ENCODE data around the gene QPCT.
"Not testable (repeated sequence)": the region's sequence is repeated elsewhere in the genome, so short reads cannot be mapped to it uniquely, and the experiment has no call there.

The QPCT gene

GRCh38 chr2:37361994-37362698 is 17.7 kb downstream of the QPCT start:
- DNase-seq = no peak

DNA sequence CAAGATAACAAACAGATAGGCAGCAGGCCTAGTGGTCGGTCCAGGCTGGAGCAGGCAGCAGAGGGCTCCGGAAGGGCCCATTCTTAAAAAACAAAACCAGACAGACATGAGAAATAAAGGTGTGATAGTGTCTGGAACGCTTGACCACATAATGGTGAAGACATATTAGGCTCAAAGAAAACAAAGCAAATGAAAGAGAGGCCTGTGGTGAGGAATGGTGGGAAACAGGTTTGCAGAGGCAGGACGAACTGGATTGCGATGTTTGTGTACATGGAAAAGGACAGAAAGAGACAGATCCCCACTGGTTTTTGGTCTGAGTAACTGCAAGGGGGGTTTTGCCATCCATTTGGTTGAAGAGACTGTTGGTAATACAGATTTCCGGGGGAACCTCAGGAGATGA is 19.9 kb downstream of the QPCT start:
- DNase-seq = no peak

DNA sequence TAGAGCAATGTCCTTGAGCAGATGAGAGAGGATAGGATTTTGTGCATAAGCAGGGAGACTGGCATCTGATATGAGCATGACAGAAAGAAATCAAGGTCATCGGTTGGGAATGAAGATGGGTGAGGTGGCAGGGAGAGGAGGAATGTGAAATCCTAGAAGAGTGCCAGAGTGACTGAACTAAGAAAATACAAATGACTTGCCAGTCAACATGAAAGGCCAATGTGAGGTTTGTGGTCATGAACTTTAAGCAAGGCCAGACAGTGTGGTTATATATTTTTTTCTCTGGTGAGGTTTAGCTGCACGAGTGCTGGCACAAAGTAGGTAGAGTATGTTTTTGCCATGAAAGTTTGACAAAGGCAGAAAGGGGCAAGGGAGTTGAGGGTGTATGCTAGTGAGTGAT is 21.2 kb downstream of the QPCT start:
- DNase-seq = no peak

DNA sequence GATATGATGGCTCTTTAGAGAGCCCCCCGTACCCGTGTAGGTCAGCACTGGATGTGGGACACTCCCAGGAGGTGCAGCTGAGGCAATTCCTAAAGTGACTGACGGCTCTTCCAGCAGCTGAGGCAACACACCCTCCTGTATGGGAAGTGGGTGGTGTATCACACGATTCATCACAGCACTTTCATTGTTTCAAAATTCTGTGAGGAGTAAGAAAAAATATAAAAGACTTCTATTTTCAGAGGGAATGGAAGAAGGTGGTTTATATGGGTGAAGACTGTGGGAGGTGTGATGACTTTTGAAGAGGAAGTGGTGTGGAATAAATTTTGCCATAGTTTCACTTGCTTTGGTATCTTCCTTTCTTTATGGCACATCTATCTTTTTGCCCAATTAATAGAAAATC is 22.3 kb downstream of the QPCT start:
- DNase-seq = no peak

DNA sequence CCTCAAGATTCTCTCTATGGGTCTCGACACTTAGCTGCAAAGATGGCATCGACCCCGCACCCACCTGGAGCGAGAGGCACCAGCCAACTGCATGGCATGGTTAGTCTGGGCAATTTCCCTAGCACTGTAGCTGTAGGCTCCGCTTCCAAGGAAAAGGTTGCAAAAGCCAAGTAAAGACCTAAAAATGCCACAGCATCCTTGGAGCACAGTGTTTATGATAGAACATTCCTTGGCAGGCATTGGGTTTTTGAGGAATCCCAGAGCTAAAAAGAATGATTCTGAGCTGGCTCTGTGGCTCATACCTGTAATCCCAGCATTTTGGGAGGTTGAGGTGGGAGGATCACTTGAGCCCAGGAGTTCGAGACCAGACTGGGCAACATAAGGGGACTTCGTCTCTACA is 22.9 kb downstream of the QPCT start:
- DNase-seq = no peak

DNA sequence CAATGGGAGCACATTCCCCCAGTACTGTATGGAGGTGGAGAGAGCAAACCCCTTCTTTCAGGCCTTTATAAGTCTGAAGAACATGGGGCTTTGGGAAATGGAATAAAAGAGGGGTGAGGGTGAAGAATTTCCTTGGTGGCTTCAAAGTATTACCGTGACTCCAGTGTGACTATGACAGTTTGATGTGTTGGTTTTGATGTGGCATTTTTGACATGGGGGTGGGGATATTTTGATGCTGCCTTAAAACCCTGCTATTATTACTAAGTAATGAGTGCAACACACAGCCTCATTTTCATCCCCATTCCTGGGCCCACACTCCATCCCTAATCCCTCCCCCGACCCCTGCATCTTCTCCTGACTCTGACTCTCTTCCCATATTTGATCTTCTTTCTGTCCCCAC is 23.6 kb downstream of the QPCT start:
- DNase-seq = no peak

DNA sequence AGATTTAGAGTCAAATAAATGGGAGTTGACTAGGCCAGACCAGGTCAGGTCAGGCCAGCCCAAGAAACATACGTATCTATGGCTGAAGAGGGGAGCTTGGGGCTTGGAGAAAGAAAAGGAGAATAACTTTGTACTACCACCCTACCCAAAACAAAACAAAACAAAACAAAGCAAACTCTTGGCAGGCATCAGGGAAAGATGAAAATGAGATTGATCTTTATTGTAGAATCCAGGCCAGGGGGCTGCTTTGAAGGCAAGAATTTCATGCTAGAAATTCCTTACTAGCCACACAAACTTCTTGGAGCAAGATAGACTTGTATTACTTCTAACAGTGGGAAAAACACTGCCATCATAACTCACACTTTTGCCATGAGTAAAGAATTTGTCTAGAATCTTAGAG is 26.2 kb downstream of the QPCT start:
- DNase-seq = no peak

DNA sequence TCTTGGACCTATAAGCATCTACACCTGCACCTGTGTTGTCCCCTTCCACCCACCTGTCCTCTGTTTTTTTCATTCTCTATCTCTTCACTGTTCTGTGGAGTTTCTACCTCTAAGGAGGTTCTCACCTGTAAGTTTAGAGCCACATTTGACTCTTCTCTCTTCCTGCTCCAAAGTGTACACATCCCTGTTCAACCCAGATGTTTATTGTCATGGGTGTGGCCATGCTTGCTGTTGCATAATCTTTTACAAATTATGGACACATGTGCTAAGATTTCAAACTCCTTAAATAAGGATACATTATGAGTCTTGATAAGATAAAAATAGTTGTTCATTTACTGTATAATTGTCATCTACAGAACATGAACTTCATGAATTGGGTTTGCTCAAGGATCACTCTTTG is 27.6 kb downstream of the QPCT start:
- no peak for DNase-seq

DNA sequence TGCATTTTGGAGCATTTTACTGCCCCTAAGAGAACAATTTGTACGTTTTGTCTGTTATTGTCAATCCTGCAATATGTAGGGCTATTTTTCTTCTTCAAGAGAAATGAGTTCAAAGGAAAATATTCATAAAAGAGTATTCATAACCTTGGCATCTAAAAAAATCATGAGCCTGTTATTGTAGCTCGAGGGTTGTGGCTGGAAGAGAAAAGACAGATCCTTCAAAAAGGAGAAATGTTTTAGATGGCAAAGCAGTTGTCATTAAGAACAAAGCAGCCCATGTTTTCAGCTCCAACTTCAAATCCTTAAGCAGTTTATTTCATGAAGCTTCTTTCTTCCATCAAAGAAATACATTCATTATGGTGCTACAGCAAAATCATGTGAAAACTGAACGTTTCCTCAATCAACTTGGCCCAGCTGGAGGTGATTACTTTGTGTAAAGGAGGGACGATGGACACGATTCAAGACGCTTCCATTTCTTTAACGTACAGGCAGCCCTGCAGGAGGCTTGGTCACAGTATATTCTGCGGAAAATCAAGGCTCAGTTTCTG is 31.4 kb downstream of the QPCT start:
- DNase-seq = no peak

DNA sequence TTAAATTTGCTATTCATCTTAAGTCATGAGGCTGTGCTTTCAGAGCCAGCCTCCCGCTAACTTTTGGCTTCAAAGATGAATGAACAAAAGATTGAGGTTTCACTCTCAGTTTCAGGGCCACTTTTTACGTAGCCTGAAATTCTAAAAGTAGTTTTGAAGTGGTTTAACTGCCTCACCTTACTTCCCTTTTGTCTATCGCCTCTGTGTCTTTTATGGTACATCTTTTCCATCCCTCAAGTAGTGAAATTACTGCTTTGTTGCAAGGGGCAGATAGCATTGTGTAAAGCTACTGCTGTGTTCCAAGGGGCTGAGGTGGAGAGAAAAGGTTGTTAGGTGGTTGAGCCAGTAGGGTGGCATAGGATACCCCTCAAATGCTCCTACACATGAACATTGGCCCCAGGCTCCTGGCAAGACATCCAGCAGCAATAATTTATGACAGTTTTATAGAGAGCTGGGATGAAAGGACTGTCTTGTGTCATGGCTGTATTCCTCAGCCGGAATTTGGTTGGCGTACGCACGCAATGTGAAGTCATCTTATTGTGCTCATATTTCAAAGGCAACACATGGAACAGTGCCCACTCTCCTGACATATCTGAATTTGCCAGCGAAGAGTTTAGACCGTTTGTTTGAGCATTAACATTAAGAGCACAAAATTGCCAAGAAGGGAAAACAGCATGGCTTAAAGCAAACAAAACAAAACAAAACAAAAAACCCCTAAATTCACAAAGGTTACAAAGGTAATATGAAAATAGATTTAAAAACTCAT is 32.2 kb downstream of the QPCT start:
- DNase-seq = peak; percentile 50

GRCh38 chr2:37377187-37377532 is 32.7 kb downstream of the QPCT start:
- peak; percentile 45 for DNase-seq

DNA sequence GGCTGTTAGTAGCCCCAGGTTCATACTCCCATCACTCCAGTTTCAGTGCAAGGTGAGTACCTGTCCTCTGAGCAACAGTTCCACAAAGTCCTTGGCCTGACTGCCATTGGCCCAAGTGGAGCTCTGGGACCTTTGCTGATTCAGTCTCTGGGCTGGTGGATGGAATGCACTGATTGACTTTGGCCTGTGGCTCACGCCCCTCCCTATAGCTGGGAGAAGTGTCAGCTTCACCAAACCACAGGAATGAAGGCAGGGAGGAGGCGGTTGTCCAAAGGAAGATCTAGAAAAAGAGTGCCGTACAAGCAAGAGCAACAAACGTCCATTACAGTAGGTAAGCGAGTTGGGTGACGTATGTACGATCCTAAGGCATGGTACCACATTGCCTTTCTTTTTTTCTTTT is 34.0 kb downstream of the QPCT start:
- DNase-seq = no peak

DNA sequence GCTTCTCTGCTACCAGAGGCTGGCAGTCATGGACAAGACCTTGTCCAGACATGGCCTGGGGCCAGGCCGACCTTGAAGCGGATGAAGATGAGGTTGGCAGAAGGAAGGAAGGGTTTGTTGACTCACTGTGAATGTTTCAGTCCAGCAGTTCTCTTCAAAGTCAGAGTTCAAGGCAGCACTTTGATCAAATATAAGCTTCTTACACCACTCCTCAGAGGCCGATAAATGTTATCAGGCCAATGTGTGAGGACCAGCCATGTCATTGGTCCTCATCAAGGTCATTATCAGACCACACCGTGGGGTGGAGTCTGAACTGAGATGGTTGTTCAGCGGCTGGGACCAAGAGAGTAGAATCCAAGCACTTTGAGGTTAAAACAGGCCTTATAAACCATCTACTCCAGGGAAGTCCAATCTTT is 35.5 kb downstream of the QPCT start:
- no peak for DNase-seq

DNA sequence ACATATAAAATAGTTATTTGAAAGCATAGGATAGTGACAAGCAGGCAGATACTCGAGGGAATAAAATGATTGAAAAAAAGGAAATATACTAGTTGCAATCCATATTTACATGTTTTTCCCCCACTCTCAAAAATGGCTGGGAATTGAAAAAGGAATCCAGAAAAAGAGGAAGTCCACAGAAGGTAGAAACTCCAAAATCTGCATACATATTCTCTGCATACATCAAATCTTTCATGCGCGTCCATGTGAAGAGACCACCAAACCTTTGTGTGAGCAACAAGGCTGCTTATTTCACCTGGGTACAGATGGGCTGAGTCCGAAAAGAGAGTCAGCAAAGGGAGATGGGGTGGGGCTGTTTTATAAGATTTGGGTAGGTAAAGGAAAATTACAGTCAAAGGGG is 36.4 kb downstream of the QPCT start:
- not testable (repeated sequence) for DNase-seq

GRCh38 chr2:37384261-37384660 is 39.8 kb downstream of the QPCT start:
- DNase-seq = not testable (repeated sequence)

GRCh38 chr2:37387148-37387835 is 42.9 kb downstream of the QPCT start:
- DNase-seq = no peak

DNA sequence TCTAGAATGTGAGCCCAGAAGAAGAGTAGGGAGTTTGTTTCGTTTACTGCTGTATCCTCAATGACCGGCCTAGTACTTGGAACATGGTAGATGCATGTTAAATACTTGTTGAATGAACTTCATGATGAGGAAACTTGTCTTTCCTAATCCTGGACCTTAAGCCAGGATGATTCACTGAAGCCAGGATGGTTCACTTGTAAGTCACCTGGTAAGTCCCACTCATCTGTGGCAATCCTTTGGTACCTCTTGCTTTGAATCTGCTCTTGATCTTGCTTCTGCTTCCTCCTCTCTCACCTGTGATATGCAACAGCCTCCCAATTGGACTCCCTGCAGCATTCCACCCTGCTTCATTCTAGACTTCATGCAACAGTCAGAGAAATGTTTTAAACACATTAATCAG is 43.6 kb downstream of the QPCT start:
- no peak for DNase-seq

GRCh38 chr2:37389395-37389794 is 45.0 kb downstream of the QPCT start:
- DNase-seq = no peak

- no peak for DNase-seq
Measured at GRCh38 chr2:37389989-37390765, 45.7 kb downstream of the QPCT start.

GRCh38 chr2:37390777-37391176 is 46.3 kb downstream of the QPCT start:
- no peak for DNase-seq

DNA sequence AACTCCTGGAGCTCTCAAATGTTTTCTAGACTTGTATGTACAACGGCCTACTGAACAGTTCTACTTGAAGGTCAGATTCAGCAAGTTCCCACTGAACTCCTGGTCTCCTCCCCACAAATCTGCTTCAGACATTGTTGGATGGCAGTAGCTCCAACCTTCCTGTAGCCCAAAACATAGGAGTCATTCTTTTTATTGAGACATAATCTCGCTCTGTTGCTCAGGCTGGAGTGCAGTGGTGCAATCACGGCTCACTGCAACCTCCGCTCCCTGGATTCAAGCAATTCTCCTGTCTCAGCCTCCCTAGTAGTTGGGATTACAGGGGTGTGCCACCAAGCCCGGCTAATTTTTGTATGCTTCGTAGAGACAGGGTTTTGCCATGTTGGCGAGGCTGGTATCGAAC is 47.3 kb downstream of the QPCT start:
- no peak for DNase-seq

DNA sequence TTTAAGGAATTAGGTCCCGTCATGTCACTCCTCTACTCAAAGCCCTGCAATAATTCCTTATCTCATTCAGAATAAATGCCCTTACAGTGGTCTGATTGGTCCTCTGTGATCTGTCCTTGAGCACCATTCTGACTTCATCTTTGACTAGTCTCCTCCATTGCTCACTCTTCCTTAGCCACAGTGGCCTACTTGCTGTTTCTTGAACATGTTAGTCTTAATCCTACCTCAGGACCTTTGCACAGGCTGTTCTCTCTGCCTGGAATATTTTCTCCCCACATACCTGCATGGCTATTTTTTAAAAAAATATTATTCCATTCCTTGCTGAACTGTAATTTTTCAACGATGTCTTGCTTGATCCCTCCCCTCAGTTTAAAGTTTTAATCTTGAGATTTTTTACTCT is 48.0 kb downstream of the QPCT start:
- DNase-seq = no peak

DNA sequence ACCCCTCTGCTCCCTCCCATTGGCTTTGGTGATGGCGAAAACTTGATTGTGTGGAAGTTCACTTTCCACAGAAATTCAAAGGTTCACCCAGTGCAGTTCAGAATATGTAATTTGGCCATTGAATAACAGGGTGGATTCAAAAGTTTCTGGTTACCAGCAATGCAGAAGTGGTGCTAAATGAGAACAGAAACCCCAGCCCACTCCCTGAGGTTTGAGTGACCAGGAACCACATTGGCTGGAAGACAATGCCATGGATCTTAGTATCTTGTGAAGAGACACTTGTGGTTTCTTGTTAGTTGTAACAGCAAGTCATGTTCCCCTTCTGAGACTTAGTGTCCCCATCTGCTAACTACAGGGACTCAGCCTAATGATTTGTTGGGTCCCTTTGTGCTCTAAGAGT is 49.8 kb downstream of the QPCT start:
- no peak for DNase-seq
